22Rv1 (cell line): ENCODE results near the gene LIMS1.

Experiments
- CTCF ChIP-seq: fragments of 450-650 bp; IDR thresholded peaks from 2 replicates; pipeline ENCODE4 v1.5.1; 2017; ENCODE audit warnings: mild to moderate bottlenecking
- ZFX ChIP-seq: fragments of 450-650 bp; IDR thresholded peaks from 2 replicates; pipeline ENCODE4 v1.6.1; 2017; ENCODE audit warnings: antibody characterized with exemption, borderline replicate concordance

GRCh38 chr2:108579623-108580022 is 45.4 kb downstream of the LIMS1 start:
- TF ChIP-seq CTCF (no peak), ZFX (no peak)
